Memory B cell (primary cell): ENCODE data around the gene MAP3K10.

Experiments
- ATAC-seq: fragments of 150-1000 bp; cut with Tn5 transposase; 2 replicates; pipeline ENCODE4 v1.10.0; 2021; ENCODE audit warnings: low read depth, mild to moderate bottlenecking, moderate library complexity
- DNase-seq, 2 donors: peaks; one replicate each; pipeline ENCODE4 v3.0.0; 2022; ENCODE audit warnings: low spot score in 2 of 2
- H3K27ac Mint-ChIP-seq: one replicate; pipeline ENCODE4 v1.8.0; 2022; ENCODE audit warnings: mild to moderate bottlenecking, moderate library complexity, mixed read lengths
- H3K27me3 Mint-ChIP-seq: one replicate; pipeline ENCODE4 v1.8.0; 2022; ENCODE audit warnings: mixed read lengths
- H3K36me3 Mint-ChIP-seq: one replicate; pipeline ENCODE4 v1.8.0; 2022; ENCODE audit warnings: mild to moderate bottlenecking, mixed read lengths
- H3K4me1 Mint-ChIP-seq: one replicate; pipeline ENCODE4 v1.8.0; 2022; ENCODE audit warnings: mixed read lengths
- H3K4me3 Mint-ChIP-seq: one replicate; pipeline ENCODE4 v1.8.0; 2022; ENCODE audit warnings: mild to moderate bottlenecking, moderate library complexity, mixed read lengths
- H3K9me3 Mint-ChIP-seq: one replicate; pipeline ENCODE4 v1.8.0; 2022; ENCODE audit warnings: mixed read lengths

MAP3K10 gene

DNA sequence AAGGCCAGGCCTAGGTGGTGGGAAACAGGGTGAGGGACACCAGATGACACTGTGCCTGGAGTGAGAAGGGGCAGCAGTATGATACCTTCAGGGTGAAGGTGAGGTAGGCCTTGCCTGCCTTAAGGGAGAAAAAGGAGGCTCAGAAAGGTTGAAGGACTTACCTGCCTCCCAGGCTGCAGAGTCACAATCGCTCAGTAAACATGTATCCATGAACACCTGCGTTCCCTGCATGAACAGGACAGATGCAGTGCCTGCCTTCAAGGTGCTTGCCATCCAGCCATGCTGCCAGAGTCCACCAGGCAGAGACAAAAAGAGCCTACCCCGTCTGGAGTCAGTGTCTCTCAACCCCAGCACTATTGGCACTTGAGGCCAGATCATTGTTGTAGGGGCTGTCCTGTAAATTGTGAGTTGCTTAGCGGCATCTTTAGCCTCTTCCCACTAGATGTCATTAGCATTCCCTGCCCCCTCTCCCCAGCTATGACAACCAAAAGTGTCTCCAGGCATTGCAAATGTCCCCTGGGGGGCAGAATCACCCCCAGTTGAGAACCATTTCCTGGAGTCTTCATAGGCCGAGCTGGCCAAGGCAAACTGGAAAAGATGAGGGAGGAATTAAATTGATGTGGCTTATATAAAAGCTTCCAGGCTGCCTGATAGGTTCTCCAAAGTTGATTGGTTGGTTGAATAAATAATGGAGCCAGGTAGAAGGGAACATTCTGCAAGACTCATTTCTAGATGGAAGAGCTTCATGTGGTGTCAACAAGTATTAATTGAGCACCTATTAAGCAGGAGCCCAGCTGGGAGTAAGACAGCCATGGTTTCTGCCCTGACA is 1.7 kb downstream of the MAP3K10 start:
- Mint-ChIP-seq H3K4me3 (peak overlapping the region; percentile 73), H3K27me3 (no peaks in the 10 kb centered on the region)

DNA sequence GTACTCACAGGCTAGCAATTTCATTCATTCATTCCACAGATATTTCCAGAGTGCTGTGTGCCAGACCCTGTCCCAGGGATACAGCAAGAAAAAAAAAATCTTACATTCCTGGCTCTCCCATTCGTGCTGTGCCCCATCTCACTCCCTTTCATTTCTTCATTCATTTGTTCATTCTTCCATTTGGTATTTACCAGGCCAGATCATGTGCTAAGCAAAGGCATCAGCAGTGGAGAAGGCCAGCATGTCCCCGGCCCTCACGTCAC is 2.3 kb downstream of the MAP3K10 start:
- no peak for ATAC-seq
- DNase-seq: no peak
- H3K27me3 Mint-ChIP-seq: no peaks in the 10 kb centered on the region
- H3K36me3 Mint-ChIP-seq: no peaks in the 10 kb centered on the region
- H3K4me1 Mint-ChIP-seq: peaks cover 23% of the 10 kb centered on the region
- peak overlapping the region; percentile 22 for H3K4me3 Mint-ChIP-seq
- H3K9me3 Mint-ChIP-seq: no peaks in the 10 kb centered on the region
- H3K27ac Mint-ChIP-seq: no peak overlapping the region

More for the DNA sequence above, 1.7 kb downstream of the MAP3K10 start:
- ATAC-seq: no peak
- Mint-ChIP-seq H3K4me1 (peaks cover 22% of the 10 kb centered on the region), H3K36me3 (no peaks in the 10 kb centered on the region), H3K9me3 (no peaks in the 10 kb centered on the region), H3K27ac (no peak overlapping the region)
- DNase-seq: no peak

DNA sequence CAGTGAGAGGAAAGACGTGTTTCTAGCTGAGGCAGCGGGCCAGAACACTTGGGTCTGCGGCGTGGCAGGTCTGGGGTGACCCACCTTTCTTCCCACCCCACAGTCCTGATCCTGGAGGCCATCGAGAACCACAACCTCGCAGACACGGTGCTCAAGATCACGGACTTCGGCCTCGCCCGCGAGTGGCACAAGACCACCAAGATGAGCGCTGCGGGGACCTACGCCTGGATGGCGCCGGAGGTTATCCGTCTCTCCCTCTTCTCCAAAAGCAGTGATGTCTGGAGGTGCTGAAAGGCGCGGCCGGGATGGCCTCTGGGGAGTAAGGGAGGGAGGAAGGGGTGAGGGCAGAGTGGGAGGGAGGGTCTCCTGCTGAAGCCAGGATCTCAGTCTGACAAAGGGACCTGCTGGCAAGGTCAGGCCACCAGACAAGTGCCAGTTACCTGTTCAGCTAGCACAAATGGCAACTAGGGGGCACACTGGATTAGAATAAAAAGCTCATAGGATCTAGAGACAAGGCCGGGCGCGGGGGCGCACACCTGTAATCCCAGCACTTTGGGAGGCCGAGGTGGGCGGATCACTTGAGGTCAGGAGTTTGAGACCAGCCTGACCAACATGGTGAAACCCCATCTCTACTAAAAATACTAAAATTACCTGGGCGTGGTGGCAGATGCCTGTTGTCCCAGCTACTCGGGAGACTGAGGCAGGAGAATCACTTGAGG is 7.2 kb downstream of the MAP3K10 start:
- H3K36me3 Mint-ChIP-seq: peaks cover 7% of the 10 kb centered on the region

GRCh38 chr19:40200341-40201099 is 9.3 kb downstream of the MAP3K10 start:
- DNase-seq (no peak), ATAC-seq (no peak)
- no peak overlapping the region for H3K27ac Mint-ChIP-seq

More for the DNA sequence above, 7.2 kb downstream of the MAP3K10 start:
- Mint-ChIP-seq H3K4me3 (no peak overlapping the region), H3K4me1 (peaks cover 15% of the 10 kb centered on the region), H3K9me3 (no peaks in the 10 kb centered on the region), H3K27ac (no peak overlapping the region), H3K27me3 (no peaks in the 10 kb centered on the region)
- DNase-seq (no peak), ATAC-seq (no peak)

GRCh38 chr19:40204381-40204780 is 13.2 kb downstream of the MAP3K10 start:
- no peak overlapping the region for H3K27ac Mint-ChIP-seq

More at GRCh38 chr19:40200341-40201099, 9.3 kb downstream of the MAP3K10 start:
- peaks cover 6% of the 10 kb centered on the region for H3K4me1 Mint-ChIP-seq
- no peaks in the 10 kb centered on the region for H3K27me3 Mint-ChIP-seq
- peaks cover 16% of the 10 kb centered on the region for H3K36me3 Mint-ChIP-seq
- H3K9me3 Mint-ChIP-seq: no peaks in the 10 kb centered on the region
- no peak overlapping the region for H3K4me3 Mint-ChIP-seq

DNA sequence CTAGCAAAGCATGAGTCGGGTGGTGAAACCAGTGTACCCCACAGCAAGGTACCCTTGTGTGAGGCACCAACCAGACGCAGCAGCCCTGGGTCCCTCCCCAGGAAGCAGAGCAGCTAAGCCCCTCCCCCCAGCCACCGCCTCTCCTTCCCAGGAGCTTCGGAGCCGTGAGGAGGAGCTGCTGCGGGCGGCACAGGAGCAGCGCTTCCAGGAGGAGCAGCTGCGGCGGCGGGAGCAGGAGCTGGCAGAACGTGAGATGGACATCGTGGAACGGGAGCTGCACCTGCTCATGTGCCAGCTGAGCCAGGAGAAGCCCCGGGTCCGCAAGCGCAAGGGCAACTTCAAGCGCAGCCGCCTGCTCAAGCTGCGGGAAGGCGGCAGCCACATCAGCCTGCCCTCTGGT is 14.5 kb downstream of the MAP3K10 start:
- Mint-ChIP-seq H3K9me3 (no peaks in the 10 kb centered on the region), H3K36me3 (peaks cover 22% of the 10 kb centered on the region), H3K27me3 (no peaks in the 10 kb centered on the region), H3K27ac (no peak overlapping the region), H3K4me1 (no peaks in the 10 kb centered on the region), H3K4me3 (no peak overlapping the region)
- DNase-seq: no peak
- ATAC-seq: no peak

More at GRCh38 chr19:40204381-40204780, 13.2 kb downstream of the MAP3K10 start:
- Mint-ChIP-seq H3K9me3 (no peaks in the 10 kb centered on the region), H3K36me3 (peaks cover 16% of the 10 kb centered on the region), H3K4me1 (no peaks in the 10 kb centered on the region), H3K4me3 (no peak overlapping the region), H3K27me3 (no peaks in the 10 kb centered on the region)
- ATAC-seq (no peak), DNase-seq (no peak)

DNA sequence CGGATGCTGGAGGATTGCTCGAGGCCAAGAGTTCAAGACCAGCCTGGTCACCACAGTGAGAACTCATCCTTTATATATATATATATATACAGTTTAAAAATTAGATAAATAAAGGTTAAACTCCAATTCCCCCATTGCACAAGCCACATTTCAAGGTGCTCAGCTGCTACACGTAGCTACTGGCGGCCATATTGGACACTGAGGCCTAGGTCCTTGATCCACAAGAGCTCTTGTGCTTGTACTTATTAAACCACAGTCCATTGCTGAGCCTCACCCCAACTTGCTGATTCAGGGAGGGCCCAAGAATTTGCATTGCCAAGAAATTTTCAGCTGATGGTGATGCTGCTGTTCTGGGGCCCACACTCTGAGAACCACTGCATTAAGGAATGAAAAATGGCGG is 17.4 kb downstream of the MAP3K10 start:
- DNase-seq: no peak
- Mint-ChIP-seq H3K4me3 (no peak overlapping the region), H3K36me3 (peaks cover 27% of the 10 kb centered on the region), H3K4me1 (no peaks in the 10 kb centered on the region), H3K27ac (no peak overlapping the region), H3K9me3 (no peaks in the 10 kb centered on the region), H3K27me3 (no peaks in the 10 kb centered on the region)
- ATAC-seq: no peak

GRCh38 chr19:40210889-40211288 is 19.7 kb downstream of the MAP3K10 start:
- peaks cover 21% of the 10 kb centered on the region for H3K36me3 Mint-ChIP-seq
- ATAC-seq: no peak
- no peaks in the 10 kb centered on the region for H3K4me1 Mint-ChIP-seq

GRCh38 chr19:40213251-40213829 is 22.1 kb downstream of the MAP3K10 start:
- H3K36me3 Mint-ChIP-seq: peaks cover 23% of the 10 kb centered on the region
- H3K27ac Mint-ChIP-seq: no peak overlapping the region
- no peak for ATAC-seq

More at GRCh38 chr19:40210889-40211288, 19.7 kb downstream of the MAP3K10 start:
- no peaks in the 10 kb centered on the region for H3K27me3 Mint-ChIP-seq
- H3K9me3 Mint-ChIP-seq: no peaks in the 10 kb centered on the region
- DNase-seq: no peak
- no peak overlapping the region for H3K27ac Mint-ChIP-seq
- H3K4me3 Mint-ChIP-seq: no peak overlapping the region

DNA sequence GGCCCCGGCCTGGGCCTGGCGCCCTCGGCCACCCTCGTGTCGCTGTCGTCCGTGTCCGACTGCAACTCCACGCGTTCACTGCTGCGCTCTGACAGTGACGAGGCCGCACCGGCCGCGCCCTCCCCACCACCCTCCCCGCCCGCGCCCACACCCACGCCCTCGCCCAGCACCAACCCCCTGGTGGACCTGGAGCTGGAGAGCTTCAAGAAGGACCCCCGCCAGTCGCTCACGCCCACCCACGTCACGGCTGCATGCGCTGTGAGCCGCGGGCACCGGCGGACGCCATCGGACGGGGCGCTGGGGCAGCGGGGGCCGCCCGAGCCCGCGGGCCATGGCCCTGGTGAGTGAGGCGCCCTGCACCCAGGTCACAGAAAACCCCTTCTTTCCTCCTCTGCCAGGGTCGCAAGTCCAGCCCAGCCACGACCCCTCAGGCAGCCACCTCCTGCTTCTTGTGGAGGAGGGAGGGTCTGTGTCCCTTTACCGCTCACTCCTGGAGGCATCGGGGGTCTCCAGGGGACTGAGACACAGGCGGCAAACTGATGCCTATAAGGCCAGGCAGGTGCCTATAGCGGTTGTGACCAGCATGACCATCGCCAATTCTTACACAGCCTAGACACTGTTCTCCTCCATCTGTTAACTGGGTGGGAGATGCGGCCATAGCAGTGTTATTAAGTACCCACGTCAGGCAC is 22.8 kb downstream of the MAP3K10 start:
- ATAC-seq (no peak), DNase-seq (no peak)
- Mint-ChIP-seq H3K4me1 (peaks cover 5% of the 10 kb centered on the region), H3K4me3 (no peak overlapping the region), H3K36me3 (peaks cover 22% of the 10 kb centered on the region), H3K9me3 (no peaks in the 10 kb centered on the region), H3K27ac (no peak overlapping the region), H3K27me3 (peaks cover 12% of the 10 kb centered on the region)

More at GRCh38 chr19:40213251-40213829, 22.1 kb downstream of the MAP3K10 start:
- no peak for DNase-seq
- H3K27me3 Mint-ChIP-seq: peaks cover 11% of the 10 kb centered on the region
- no peaks in the 10 kb centered on the region for H3K9me3 Mint-ChIP-seq
- H3K4me1 Mint-ChIP-seq: peaks cover 5% of the 10 kb centered on the region
- no peak overlapping the region for H3K4me3 Mint-ChIP-seq

DNA sequence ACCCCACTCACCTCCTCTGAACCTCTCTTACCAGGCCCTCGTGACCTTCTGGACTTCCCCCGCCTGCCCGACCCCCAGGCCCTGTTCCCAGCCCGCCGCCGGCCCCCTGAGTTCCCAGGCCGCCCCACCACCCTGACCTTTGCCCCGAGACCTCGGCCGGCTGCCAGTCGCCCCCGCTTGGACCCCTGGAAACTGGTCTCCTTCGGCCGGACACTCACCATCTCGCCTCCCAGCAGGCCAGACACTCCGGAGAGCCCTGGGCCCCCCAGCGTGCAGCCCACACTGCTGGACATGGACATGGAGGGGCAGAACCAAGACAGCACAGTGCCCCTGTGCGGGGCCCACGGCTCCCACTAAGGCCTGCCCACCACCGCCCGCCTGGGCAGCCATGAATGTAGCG is 23.7 kb downstream of the MAP3K10 start:
- H3K4me3 Mint-ChIP-seq: no peak overlapping the region
- DNase-seq: no peak
- no peak for ATAC-seq
- H3K27me3 Mint-ChIP-seq: peaks cover 13% of the 10 kb centered on the region
- peaks cover 5% of the 10 kb centered on the region for H3K4me1 Mint-ChIP-seq
- no peak overlapping the region for H3K27ac Mint-ChIP-seq
- H3K9me3 Mint-ChIP-seq: no peaks in the 10 kb centered on the region
- peaks cover 17% of the 10 kb centered on the region for H3K36me3 Mint-ChIP-seq

DNA sequence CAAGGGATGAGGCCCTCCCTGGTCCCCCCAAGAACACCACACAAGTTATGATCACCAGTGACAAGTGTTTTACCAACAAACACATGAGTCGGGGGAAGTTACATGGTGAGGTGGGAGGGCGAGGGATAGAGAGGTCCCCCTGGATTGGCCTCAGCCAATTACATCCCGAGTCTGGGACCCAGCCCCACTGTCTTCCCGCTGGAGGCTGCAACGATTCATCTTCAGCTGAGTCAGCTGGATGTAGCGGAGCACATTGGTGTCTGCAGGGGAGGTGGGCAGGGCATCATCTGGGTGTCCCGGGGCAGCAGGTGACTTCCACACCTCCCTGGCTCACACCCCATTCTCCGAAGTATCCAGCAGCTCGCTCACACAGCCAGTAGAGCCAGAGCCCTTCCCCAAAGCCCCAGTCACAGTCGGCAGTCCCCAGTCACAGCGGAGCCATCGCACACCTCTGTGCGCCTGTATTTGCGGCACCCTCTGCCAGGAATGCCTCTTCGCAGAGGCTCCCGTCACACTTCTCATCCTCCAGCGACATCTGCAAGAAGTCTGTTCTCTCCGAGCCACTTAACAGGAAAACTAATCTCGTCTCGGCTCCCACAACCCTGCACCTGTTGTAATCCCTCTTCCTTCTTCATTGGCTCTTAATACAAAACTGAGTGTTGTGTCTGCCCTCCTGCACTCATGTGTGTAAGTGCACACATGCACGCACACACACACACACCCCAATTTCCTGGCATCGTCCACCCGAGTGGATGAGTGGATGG is 25.0 kb downstream of the MAP3K10 start:
- Mint-ChIP-seq H3K36me3 (peaks cover 10% of the 10 kb centered on the region), H3K27me3 (peaks cover 16% of the 10 kb centered on the region), H3K27ac (no peak overlapping the region), H3K4me1 (peaks cover 5% of the 10 kb centered on the region), H3K9me3 (no peaks in the 10 kb centered on the region), H3K4me3 (no peak overlapping the region)
- ATAC-seq (no peak), DNase-seq (no peak)

GRCh38 chr19:40216777-40217026 is 25.5 kb downstream of the MAP3K10 start:
- DNase-seq (no peak), ATAC-seq (no peak)
- H3K36me3 Mint-ChIP-seq: peaks cover 8% of the 10 kb centered on the region
- H3K4me1 Mint-ChIP-seq: peaks cover 5% of the 10 kb centered on the region
- no peaks in the 10 kb centered on the region for H3K9me3 Mint-ChIP-seq
- no peak overlapping the region for H3K27ac Mint-ChIP-seq
- H3K4me3 Mint-ChIP-seq: no peak overlapping the region
- H3K27me3 Mint-ChIP-seq: peaks cover 16% of the 10 kb centered on the region
